Calu3 (cell line): Measurements from ENCODE around the gene ACYP1. TPM values are rescaled to one million over a fixed set of nuclear protein-coding genes. Genes with fewer than 3 reads are reported as not detected.

Experiments
- BruUV-seq: library from RNA; stranded (reverse); fragments of 400-500 nt; replicated peaks from 2 replicates; lab custom pipeline; 2021; lab: Mats Ljungman, UMichigan
- CTCF ChIA-PET: fragments of 300-600 bp; sonication (Branson Sonifier 250); formaldehyde crosslinking; loops from one replicate; lab custom pipeline; 2022; ENCODE audit warnings: antibody characterized with exemption; lab: Charles Lee
- DNase-seq: peaks from one replicate; pipeline ENCODE4 v3.0.0; 2022
- H3K27ac Mint-ChIP-seq: one replicate; pipeline ENCODE4 v1.8.0; 2022; ENCODE audit warnings: mixed read lengths; ENCODE audit not compliant: unreplicated experiment
- H3K27me3 Mint-ChIP-seq: one replicate; pipeline ENCODE4 v1.8.0; 2022; ENCODE audit warnings: mixed read lengths; ENCODE audit not compliant: unreplicated experiment
- H3K36me3 Mint-ChIP-seq: one replicate; pipeline ENCODE4 v1.8.0; 2022; ENCODE audit warnings: mild to moderate bottlenecking, moderate library complexity, mixed read lengths; ENCODE audit not compliant: insufficient read depth, unreplicated experiment
- H3K4me1 Mint-ChIP-seq: one replicate; pipeline ENCODE4 v1.8.0; 2022; ENCODE audit warnings: mild to moderate bottlenecking, low read depth, mixed read lengths; ENCODE audit not compliant: unreplicated experiment
- H3K4me3 Mint-ChIP-seq: one replicate; pipeline ENCODE4 v1.8.0; 2022; ENCODE audit warnings: mild to moderate bottlenecking, low read depth, moderate library complexity, mixed read lengths; ENCODE audit not compliant: unreplicated experiment
- H3K9me3 Mint-ChIP-seq: one replicate; pipeline ENCODE4 v1.8.0; 2022; ENCODE audit warnings: low read depth, mixed read lengths; ENCODE audit not compliant: unreplicated experiment
- CTCF ChIP-seq: fragments of 200-600 bp; IDR thresholded peaks from one replicate; pipeline ENCODE4 v1.8.0; 2022; ENCODE audit warnings: antibody characterized with exemption; ENCODE audit not compliant: unreplicated experiment
- intact Hi-C: fragments of 100-400 bp; cut with micrococcal nuclease; formaldehyde crosslinking; loops from one replicate; pipeline ENCODE4 v1.10.0; 2022; ENCODE audit not compliant: unreplicated experiment
- total RNA-seq: library from RNA; stranded (reverse); gene quantifications from 2 replicates; pipeline ENCODE4 v1.2.3, GENCODE V29; 2022

The ACYP1 gene
- total RNA-seq, 1 experiment from 2014 or later = 33.2 TPM

- TF ChIP-seq CTCF = no peak
- intact Hi-C loops = loop anchor here (10.0 kb wide), 1 partner anchor 59 kb away; no protein-coding TSS in a partner anchor
- DNase-seq = no peak
- no peaks in the 10 kb centered on the region for H3K9me3 Mint-ChIP-seq
- H3K4me3 Mint-ChIP-seq = no peak overlapping the region
- H3K27ac Mint-ChIP-seq = no peak overlapping the region
- H3K4me1 Mint-ChIP-seq = no peaks in the 10 kb centered on the region
- no TSS peak for BruUV-seq
- CTCF ChIA-PET = no interaction called here
- H3K36me3 Mint-ChIP-seq = peaks cover 17% of the 10 kb centered on the region
- no peaks in the 10 kb centered on the region for H3K27me3 Mint-ChIP-seq
These were observed 37.9 kb downstream of the ACYP1 start for GRCh38 chr14:75025876-75026275.

GRCh38 chr14:75025082-75025481 lies 38.7 kb downstream of the ACYP1 start:
- no peak overlapping the region for H3K4me3 Mint-ChIP-seq
- CTCF ChIA-PET = no interaction called here
- H3K27ac Mint-ChIP-seq = no peak overlapping the region
- DNase-seq = no peak
- no peaks in the 10 kb centered on the region for H3K27me3 Mint-ChIP-seq
- no TSS peak for BruUV-seq
- peaks cover 18% of the 10 kb centered on the region for H3K36me3 Mint-ChIP-seq
- no peak for TF ChIP-seq CTCF
- H3K4me1 Mint-ChIP-seq = peaks cover 5% of the 10 kb centered on the region
- no peaks in the 10 kb centered on the region for H3K9me3 Mint-ChIP-seq
- intact Hi-C loops = loop anchor here (10.0 kb wide), 1 partner anchor 60 kb away; no protein-coding TSS in a partner anchor

GRCh38 chr14:75023108-75023507 lies 40.7 kb downstream of the ACYP1 start:
- peaks cover 22% of the 10 kb centered on the region for H3K36me3 Mint-ChIP-seq
- H3K4me3 Mint-ChIP-seq = no peak overlapping the region
- no peaks in the 10 kb centered on the region for H3K27me3 Mint-ChIP-seq
- H3K27ac Mint-ChIP-seq = no peak overlapping the region
- no peaks in the 10 kb centered on the region for H3K9me3 Mint-ChIP-seq
- CTCF ChIA-PET = interaction anchor here (0.6 to 1.4 kb wide), 3 partner anchors 9 to 41 kb away, joined by 3 to 4 read pairs (median 3); partner anchors contain the start of gene ACYP1
- intact Hi-C loops = loop anchor here (10.0 kb wide), 1 partner anchor 62 kb away; no protein-coding TSS in a partner anchor
- H3K4me1 Mint-ChIP-seq = peaks cover 14% of the 10 kb centered on the region
- no peak for DNase-seq
- BruUV-seq = no TSS peak
- no peak for TF ChIP-seq CTCF

GRCh38 chr14:75022655-75023054 lies 41.2 kb downstream of the ACYP1 start:
- DNase-seq = peak; percentile 32
- intact Hi-C loops = loop anchor here (10.0 kb wide), 1 partner anchor 62 kb away; no protein-coding TSS in a partner anchor
- H3K9me3 Mint-ChIP-seq = no peaks in the 10 kb centered on the region
- no peak for TF ChIP-seq CTCF
- no peak overlapping the region for H3K27ac Mint-ChIP-seq
- CTCF ChIA-PET = interaction anchor here (0.6 to 1.4 kb wide), 3 partner anchors 8 to 41 kb away, joined by 3 to 4 read pairs (median 3); partner anchors contain the start of gene ACYP1
- peaks cover 25% of the 10 kb centered on the region for H3K36me3 Mint-ChIP-seq
- H3K4me3 Mint-ChIP-seq = no peak overlapping the region
- H3K4me1 Mint-ChIP-seq = peaks cover 14% of the 10 kb centered on the region
- H3K27me3 Mint-ChIP-seq = no peaks in the 10 kb centered on the region
- no TSS peak for BruUV-seq
